Mononuclear cell (primary cell): ENCODE measurements around the gene TRAPPC14. TPM values are rescaled to one million over a fixed set of nuclear protein-coding genes. Genes with fewer than 3 reads are reported as not detected.

Experiments used
- H3K27me3 ChIP-seq: 2 replicates; pipeline ENCODE4 v1.6.0; 2011; ENCODE audit warnings: low read length, control low read depth; ENCODE audit not compliant: insufficient read depth
- H3K4me1 ChIP-seq: 2 replicates; pipeline ENCODE4 v1.5.1; 2011; ENCODE audit warnings: mild to moderate bottlenecking, low read length, control low read depth; ENCODE audit not compliant: insufficient read depth
- H3K4me3 ChIP-seq: 2 replicates; pipeline ENCODE4 v1.5.1; 2011; ENCODE audit warnings: mild to moderate bottlenecking, low read length, moderate library complexity
- H3K9me3 ChIP-seq: 2 replicates; pipeline ENCODE4 v1.5.1; 2011; ENCODE audit warnings: low read depth, mild to moderate bottlenecking, control low read depth, low read length
- total RNA-seq: library from RNA; depleted of rRNA; stranded (reverse); fragments of >200 nt; gene quantifications from one replicate; pipeline ENCODE4 v1.2.3, GENCODE V29; 2012

TRAPPC14 gene
- total RNA-seq, 1 donor = 19.1 TPM

- Histone ChIP-seq H3K4me3 (peak within 1 kb of the TSS; percentile 53), H3K9me3 (no peaks in the 10 kb centered on the region), H3K4me1 (peaks cover 22% of the 10 kb centered on the region), H3K27me3 (no peaks in the 10 kb centered on the region)
These were observed 18.8 kb upstream of the TRAPPC14 start, which contains the start of the genes GPC2 and STAG3 for GRCh38 chr7:100177045-100178001. GPC2 (minus strand) TSS chr7:100177381; CDS start chr7:100177199, 182 bp downstream. STAG3 (plus strand) TSS chr7:100177918; CDS start chr7:100180557, 2,639 bp downstream.

GRCh38 chr7:100176096-100177044 is 17.8 kb upstream of the TRAPPC14 start:
- H3K9me3 ChIP-seq = no peaks in the 10 kb centered on the region
- peaks cover 5% of the 10 kb centered on the region for H3K27me3 ChIP-seq
- peaks cover 27% of the 10 kb centered on the region for H3K4me1 ChIP-seq
- H3K4me3 ChIP-seq = peak overlapping the region; percentile 53

DNA sequence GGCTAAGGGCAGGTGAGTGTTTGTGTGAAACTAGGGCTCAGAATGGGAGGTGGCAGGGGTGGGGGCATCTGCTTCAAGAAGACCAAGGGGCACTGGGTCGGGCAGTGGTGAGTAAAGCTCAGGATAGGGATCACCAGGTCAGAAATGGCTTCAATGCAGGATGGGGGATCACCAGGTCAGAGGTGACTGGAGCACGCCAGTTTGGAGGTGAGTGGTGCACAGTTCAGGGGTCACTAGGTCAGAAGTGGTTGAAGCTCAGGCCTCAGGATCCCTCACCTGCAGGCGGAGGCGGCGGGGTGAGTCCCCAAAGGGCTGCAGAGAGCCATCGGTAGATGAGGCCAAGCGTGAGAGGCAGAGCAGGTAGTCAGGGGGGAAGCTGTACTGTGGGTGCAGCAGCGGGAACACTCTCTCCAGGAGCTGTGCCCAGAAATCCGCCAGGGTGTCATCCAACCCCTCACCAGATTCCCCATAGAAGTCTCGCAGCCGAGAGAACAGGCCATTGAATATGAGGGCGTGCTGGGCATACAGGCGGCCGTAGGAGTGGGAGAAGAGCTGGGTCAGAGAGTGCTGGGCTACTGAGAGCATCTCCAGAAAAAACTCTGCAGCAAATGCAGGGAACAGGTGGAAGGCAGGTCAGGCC is 16.9 kb upstream of the TRAPPC14 start:
- H3K4me3 ChIP-seq = no peak overlapping the region
- H3K9me3 ChIP-seq = no peaks in the 10 kb centered on the region
- peaks cover 30% of the 10 kb centered on the region for H3K4me1 ChIP-seq
- H3K27me3 ChIP-seq = peaks cover 12% of the 10 kb centered on the region

DNA sequence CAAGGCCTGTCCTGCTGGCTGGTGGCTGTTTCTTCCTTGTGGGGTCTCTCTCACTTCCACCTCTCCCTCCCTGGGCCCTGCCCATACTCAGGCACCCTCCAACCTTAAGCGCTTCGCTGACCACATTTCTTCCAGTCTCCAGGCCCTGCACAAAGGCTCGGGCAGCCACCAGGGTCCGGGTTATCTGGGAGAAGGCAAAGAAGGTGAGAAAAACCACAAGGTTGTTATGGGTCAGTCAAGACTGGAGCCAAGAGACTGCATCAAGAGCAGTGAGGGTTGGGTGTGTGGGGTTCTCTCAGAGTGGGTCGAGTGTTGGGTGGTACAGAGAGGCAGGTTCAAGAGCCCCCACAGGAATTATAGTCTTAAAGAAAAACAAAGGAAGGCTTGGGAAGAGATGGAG is 16.1 kb upstream of the TRAPPC14 start:
- peaks cover 15% of the 10 kb centered on the region for H3K27me3 ChIP-seq
- H3K9me3 ChIP-seq = no peaks in the 10 kb centered on the region
- no peak overlapping the region for H3K4me3 ChIP-seq
- peaks cover 29% of the 10 kb centered on the region for H3K4me1 ChIP-seq

- Histone ChIP-seq H3K27me3 (peaks cover 15% of the 10 kb centered on the region), H3K4me1 (peaks cover 35% of the 10 kb centered on the region), H3K9me3 (no peaks in the 10 kb centered on the region), H3K4me3 (no peak overlapping the region)
These were observed 15.4 kb upstream of the TRAPPC14 start for GRCh38 chr7:100173806-100174495.

DNA sequence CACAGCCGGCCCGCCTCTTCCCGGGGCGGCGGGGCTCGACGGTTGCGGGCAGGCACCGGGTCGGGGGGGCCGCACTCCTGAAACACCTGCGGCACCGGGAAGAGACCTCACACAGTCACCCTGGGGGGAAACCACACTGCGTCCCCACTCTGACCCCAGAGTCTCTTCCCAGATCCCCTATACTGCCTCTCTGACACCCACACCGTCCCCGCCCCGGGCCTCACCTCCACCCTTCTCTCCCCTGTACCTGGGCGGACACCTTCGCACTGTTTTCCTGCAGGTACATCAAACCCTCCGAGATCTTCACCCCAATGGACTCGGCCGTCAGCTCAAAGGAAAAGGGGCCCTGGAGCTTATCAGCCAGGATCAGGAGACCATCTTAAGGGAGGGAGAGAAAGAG is 13.3 kb upstream of the TRAPPC14 start:
- peaks cover 42% of the 10 kb centered on the region for H3K4me1 ChIP-seq
- H3K27me3 ChIP-seq = peaks cover 34% of the 10 kb centered on the region
- H3K4me3 ChIP-seq = no peak overlapping the region
- H3K9me3 ChIP-seq = no peaks in the 10 kb centered on the region

DNA sequence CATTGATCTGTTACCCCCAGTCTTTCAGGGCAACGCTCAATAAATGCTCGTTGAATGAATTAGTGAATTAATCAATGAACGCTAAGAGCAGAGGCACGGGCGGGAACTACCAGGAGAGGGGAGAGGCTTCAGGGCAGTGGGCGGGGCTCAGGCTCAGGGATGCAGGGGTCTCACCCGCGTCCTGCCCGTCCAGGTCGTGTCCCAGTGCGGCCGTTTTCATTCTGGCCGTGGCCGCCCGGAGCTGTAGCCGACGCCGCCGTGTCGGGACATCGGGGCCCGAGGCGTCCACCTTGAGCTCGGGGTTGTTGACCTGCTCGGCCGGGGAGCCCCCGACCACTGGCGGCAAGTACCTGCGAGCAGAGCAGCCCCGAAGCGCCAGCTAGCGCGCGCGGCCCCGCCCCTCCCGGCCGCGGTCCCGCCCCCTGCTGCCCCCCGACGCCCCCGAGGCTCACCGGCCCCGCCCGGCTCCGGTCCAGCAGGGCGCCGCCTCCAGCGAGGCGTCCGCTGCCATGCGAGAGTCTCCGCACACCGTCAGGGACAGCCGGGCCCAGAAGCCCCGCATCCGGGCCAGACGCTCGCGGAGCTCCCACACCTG is 12.7 kb upstream of the TRAPPC14 start:
- Histone ChIP-seq H3K4me1 (peaks cover 48% of the 10 kb centered on the region), H3K9me3 (no peaks in the 10 kb centered on the region), H3K4me3 (peak overlapping the region; percentile 22), H3K27me3 (peaks cover 39% of the 10 kb centered on the region)

- Histone ChIP-seq H3K4me1 (peaks cover 51% of the 10 kb centered on the region), H3K27me3 (peaks cover 39% of the 10 kb centered on the region), H3K9me3 (no peaks in the 10 kb centered on the region), H3K4me3 (no peak overlapping the region)
These were observed 11.8 kb upstream of the TRAPPC14 start for GRCh38 chr7:100170101-100170897.

DNA sequence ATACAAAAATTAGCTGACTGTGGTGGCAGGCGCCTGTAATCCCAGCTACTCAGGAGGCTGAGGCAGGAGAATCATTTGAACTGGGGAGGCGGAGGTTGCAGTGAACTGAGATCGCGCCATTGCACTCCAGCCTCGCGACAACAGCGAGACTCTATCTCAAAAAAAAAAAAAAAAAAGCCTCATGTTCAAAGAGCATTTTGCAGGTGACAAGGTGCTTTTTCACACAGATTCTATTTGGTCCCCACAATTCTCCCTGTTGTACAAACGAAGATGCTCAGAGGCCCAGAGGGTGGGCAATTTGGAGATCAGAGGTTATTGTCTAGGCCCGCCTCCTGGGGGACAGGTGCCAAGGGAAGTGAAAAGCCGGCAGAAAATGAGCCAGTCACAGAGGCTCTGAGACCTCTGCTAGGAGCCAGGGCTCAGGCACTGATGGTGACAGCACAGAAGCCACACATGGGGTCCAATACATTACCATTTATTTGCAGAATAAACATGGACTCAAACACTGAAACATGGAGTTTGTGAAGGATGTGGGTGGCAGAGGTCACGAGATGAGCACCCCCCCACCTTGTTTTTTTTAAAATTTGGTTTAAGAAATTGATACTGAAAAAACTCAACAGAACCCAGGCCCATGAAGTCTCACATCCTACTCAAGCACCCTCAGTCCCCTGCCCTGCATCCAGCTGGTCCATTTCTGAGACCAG is 10.8 kb upstream of the TRAPPC14 start:
- Histone ChIP-seq H3K9me3 (no peaks in the 10 kb centered on the region), H3K4me3 (no peak overlapping the region), H3K4me1 (peaks cover 52% of the 10 kb centered on the region), H3K27me3 (peaks cover 39% of the 10 kb centered on the region)

- Histone ChIP-seq H3K4me1 (peaks cover 66% of the 10 kb centered on the region), H3K27me3 (peaks cover 39% of the 10 kb centered on the region), H3K9me3 (no peaks in the 10 kb centered on the region), H3K4me3 (peak overlapping the region; percentile 12)
These were observed 9.4 kb upstream of the TRAPPC14 start for GRCh38 chr7:100167912-100168323.

DNA sequence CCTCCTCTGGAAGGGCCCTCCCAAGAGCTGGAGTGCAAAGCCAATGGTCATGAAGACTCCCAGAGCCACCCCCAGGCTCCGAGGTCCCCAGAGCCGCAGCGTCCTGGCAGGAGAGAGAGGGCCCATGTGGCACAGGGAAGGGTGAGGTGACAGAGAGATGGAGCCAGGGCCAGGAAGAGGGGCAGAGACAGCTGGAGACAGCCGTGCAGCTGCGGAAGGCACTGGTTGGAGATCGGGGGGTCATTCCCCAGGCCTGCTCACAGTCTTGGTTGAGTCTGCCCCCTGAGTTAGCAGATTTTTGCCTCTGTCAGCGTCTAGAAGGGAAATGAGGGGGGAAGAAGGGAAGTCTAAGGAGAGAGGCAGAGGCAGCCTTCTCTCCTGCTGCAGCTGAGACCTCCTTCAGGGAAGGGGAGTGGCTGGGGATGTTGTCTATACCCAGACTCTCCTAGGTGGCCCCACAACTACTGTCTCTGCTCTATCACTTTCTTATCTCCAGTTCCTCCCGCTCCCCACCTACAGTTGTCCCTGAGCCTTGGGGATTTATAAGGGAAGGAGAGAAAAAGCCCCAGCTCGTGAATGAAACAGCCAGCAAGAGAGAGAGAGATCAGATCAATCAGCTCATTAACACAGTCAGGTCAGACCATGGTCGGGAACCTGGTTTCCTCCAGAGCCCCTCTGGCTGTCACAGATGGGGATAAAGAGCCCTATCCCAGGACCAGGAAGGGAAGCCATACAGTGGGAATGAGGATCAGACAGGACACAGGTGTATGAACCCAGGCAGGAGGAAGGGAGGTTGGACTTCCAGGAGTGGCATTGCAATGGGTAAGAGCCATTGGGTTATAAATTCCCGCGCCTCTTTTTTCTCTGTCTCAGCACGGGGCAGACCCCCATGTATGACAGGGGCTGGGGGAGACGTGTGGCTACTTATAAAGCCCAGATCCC is 8.7 kb upstream of the TRAPPC14 start:
- H3K4me3 ChIP-seq = no peak overlapping the region
- H3K4me1 ChIP-seq = peaks cover 69% of the 10 kb centered on the region

More for the DNA sequence above, 8.7 kb upstream of the TRAPPC14 start:
- Histone ChIP-seq H3K27me3 (peaks cover 39% of the 10 kb centered on the region), H3K9me3 (no peaks in the 10 kb centered on the region)
